ENCODE results near the gene CBFA2T3. TPM values are rescaled to one million over a fixed set of nuclear protein-coding genes. Genes with fewer than 3 reads are reported as not detected.

CBFA2T3 gene
- total RNA-seq, 1 donor from 2014 or later: 8.6 TPM

GRCh38 chr16:88912556-88912955 lies 64.5 kb downstream of the CBFA2T3 start:
- Histone ChIP-seq H3K4me1 (peaks cover 55% of the 10 kb centered on the region), H3K27ac (replicated peaks) (no peak overlapping the region), H3K27me3 (ENCODE audit: low read depth) (peaks cover 17% of the 10 kb centered on the region), H3K4me3 (no peak overlapping the region), H3K9me3 (replicated peaks) (no peaks in the 10 kb centered on the region), H3K36me3 (peaks cover 10% of the 10 kb centered on the region)
- intact Hi-C loops (cut with micrococcal nuclease): no loop called here
- no peak for DNase-seq
- TF ChIP-seq CTCF (IDR thresholded peaks at IDR 0.05; ENCODE audit: borderline replicate concordance): no peak

- peaks cover 17% of the 10 kb centered on the region for H3K27me3 ChIP-seq (ENCODE audit: low read depth)
- H3K4me3 ChIP-seq: no peak overlapping the region
- H3K9me3 ChIP-seq (replicated peaks): no peaks in the 10 kb centered on the region
- DNase-seq: no peak
- intact Hi-C loops (cut with micrococcal nuclease): no loop called here
- peaks cover 58% of the 10 kb centered on the region for H3K4me1 ChIP-seq
- no peak for TF ChIP-seq CTCF (IDR thresholded peaks at IDR 0.05; ENCODE audit: borderline replicate concordance)
- H3K27ac ChIP-seq (replicated peaks): no peak overlapping the region
- H3K36me3 ChIP-seq: peaks cover 10% of the 10 kb centered on the region
Observed at GRCh38 chr16:88911946-88912310, 65.1 kb downstream of the CBFA2T3 start.

- DNase-seq: no peak
- H3K27me3 ChIP-seq (ENCODE audit: low read depth): peaks cover 19% of the 10 kb centered on the region
- H3K4me3 ChIP-seq: no peak overlapping the region
- H3K27ac ChIP-seq (replicated peaks): peak overlapping the region; percentile 80
- intact Hi-C loops (cut with micrococcal nuclease): no loop called here
- H3K9me3 ChIP-seq (replicated peaks): no peaks in the 10 kb centered on the region
- peaks cover 10% of the 10 kb centered on the region for H3K36me3 ChIP-seq
- TF ChIP-seq CTCF (IDR thresholded peaks at IDR 0.05; ENCODE audit: borderline replicate concordance): no peak
- H3K4me1 ChIP-seq: peaks cover 61% of the 10 kb centered on the region
Observed at GRCh38 chr16:88911136-88911945, 65.7 kb downstream of the CBFA2T3 start.

GRCh38 chr16:88910284-88911135 lies 66.5 kb downstream of the CBFA2T3 start:
- Histone ChIP-seq H3K27ac (replicated peaks) (peak overlapping the region; percentile 80), H3K27me3 (ENCODE audit: low read depth) (peaks cover 19% of the 10 kb centered on the region), H3K4me1 (peaks cover 68% of the 10 kb centered on the region), H3K36me3 (peaks cover 10% of the 10 kb centered on the region), H3K9me3 (replicated peaks) (no peaks in the 10 kb centered on the region), H3K4me3 (no peak overlapping the region)
- intact Hi-C loops (cut with micrococcal nuclease): no loop called here
- no peak for DNase-seq
- TF ChIP-seq CTCF (IDR thresholded peaks at IDR 0.05; ENCODE audit: borderline replicate concordance): no peak

GRCh38 chr16:88909431-88910210 lies 67.4 kb downstream of the CBFA2T3 start:
- DNase-seq: no peak
- Histone ChIP-seq H3K27ac (replicated peaks) (peak overlapping the region; percentile 80), H3K4me1 (peaks cover 73% of the 10 kb centered on the region), H3K36me3 (peaks cover 10% of the 10 kb centered on the region), H3K27me3 (ENCODE audit: low read depth) (peaks cover 19% of the 10 kb centered on the region), H3K4me3 (no peak overlapping the region), H3K9me3 (replicated peaks) (no peaks in the 10 kb centered on the region)
- intact Hi-C loops (cut with micrococcal nuclease): no loop called here
- no peak for TF ChIP-seq CTCF (IDR thresholded peaks at IDR 0.05; ENCODE audit: borderline replicate concordance)
